HCT116 (cell line): ENCODE measurements around the gene CPT1C. TPM values are rescaled to one million over a fixed set of nuclear protein-coding genes. Genes with fewer than 3 reads are reported as not detected.

Experiments
- ATAC-seq: fragments of 200-7000 bp; cut with Tn5 transposase; 2 replicates; pipeline ENCODE4 v1.9.1; 2020; ENCODE audit warnings: mild to moderate bottlenecking, moderate library complexity
- BruUV-seq: library from RNA; stranded (reverse); fragments of 400-500 nt; replicated peaks from 2 replicates; lab custom pipeline; 2021; lab: Mats Ljungman, UMichigan
- CTCF ChIA-PET: fragments of 300-600 bp; sonication (Branson Sonifier 250); formaldehyde crosslinking; loops from one replicate; lab custom pipeline; 2021; ENCODE audit warnings: antibody characterized with exemption; lab: Charles Lee
- POLR2A ChIA-PET: fragments of 300-600, 350-600 bp; sonication (Branson Sonifier 250); formaldehyde crosslinking; loops from one replicate; lab custom pipeline; 2021; ENCODE audit warnings: antibody characterized with exemption; lab: Charles Lee
- RAD21 ChIA-PET, 2 experiments: fragments of 300-600 bp; sonication (Branson Sonifier 250); formaldehyde crosslinking; loops; one replicate each; lab custom pipeline; 2023; ENCODE audit warnings: low total read pairs in 2 of 2; ENCODE audit not compliant: uncharacterized antibody in 2 of 2, unreplicated experiment in 2 of 2, low non-redundant PET in 1 of 2; lab: Charles Lee
- DNase-seq: peaks from one replicate; pipeline ENCODE4 v3.0.0-alpha.2; 2010; ENCODE audit warnings: low read depth, low spot score
- H2AFZ ChIP-seq: fragments of 200-600 bp; shearing (Covaris generic), sonication (generic); 2 replicates; pipeline ENCODE4 v1.6.1; 2017; ENCODE audit warnings: low read depth, mixed run types, mixed read lengths, antibody characterized with exemption, low read length; ENCODE audit not compliant: poor library complexity, severe bottlenecking
- H3K27ac ChIP-seq: 2 replicates; pipeline ENCODE4 v1.5.1; 2012; ENCODE audit warnings: low read depth, low read length
- H3K27me3 ChIP-seq: fragments of 200-600 bp; sonication (generic); 2 replicates; pipeline ENCODE4 v1.6.1; 2016; ENCODE audit warnings: mixed run types, low read length, mixed read lengths; ENCODE audit not compliant: insufficient read depth
- H3K36me3 ChIP-seq, 2 experiments: fragments of 200-500 bp in 1 of 2; fragments of 200-600 bp in 1 of 2; sonication (Bioruptor generic) in 1 of 2; sonication (generic) in 1 of 2; 2 replicates each; pipeline versions ENCODE4 v1.5.1 to v1.6.1; 2014 to 2016; ENCODE audit warnings: low read length in 2 of 2, inconsistent platforms in 1 of 2, mixed read lengths in 1 of 2, mixed run types in 1 of 2; ENCODE audit not compliant: insufficient read depth in 2 of 2, control insufficient read depth in 1 of 2
- H3K4me1 ChIP-seq, 2 experiments: fragments of 200-600 bp in 1 of 2; sonication (generic) in 1 of 2; 2 replicates each; pipeline versions ENCODE4 v1.5.1 to v1.6.1; 2012 to 2017; ENCODE audit warnings: low read length in 2 of 2, inconsistent platforms in 1 of 2, mild to moderate bottlenecking in 1 of 2, mixed read lengths in 1 of 2, mixed run types in 1 of 2, moderate library complexity in 1 of 2; ENCODE audit not compliant: insufficient read depth in 2 of 2, control insufficient read depth in 1 of 2
- H3K4me2 ChIP-seq: fragments of 200-600 bp; sonication (generic); 2 replicates; pipeline ENCODE4 v1.6.1; 2017; ENCODE audit warnings: mixed run types, low read length, mixed read lengths
- H3K4me3 ChIP-seq, 2 experiments: fragments of 200-600 bp in 1 of 2; sonication (generic) in 1 of 2; replicated peaks in 1 of 2; 2 replicates each; pipeline ENCODE4 v1.5.1; 2011 to 2016; ENCODE audit warnings: low read length in 2 of 2, control low read depth in 1 of 2, low read depth in 1 of 2, mild to moderate bottlenecking in 1 of 2, mixed read lengths in 1 of 2, mixed run types in 1 of 2
- H3K79me2 ChIP-seq: fragments of 200-600 bp; sonication (generic); 2 replicates; pipeline ENCODE4 v1.6.1; 2017; ENCODE audit warnings: mild to moderate bottlenecking, mixed run types, low read length, moderate library complexity, mixed read lengths; ENCODE audit not compliant: insufficient read depth
- H3K9ac ChIP-seq: fragments of 200-600 bp; sonication (generic); 2 replicates; pipeline ENCODE4 v1.6.1; 2016; ENCODE audit warnings: low read length, mixed read lengths
- H3K9me2 ChIP-seq: fragments of 200-600 bp; sonication (generic), shearing (Covaris generic); 2 replicates; pipeline ENCODE4 v1.6.1; 2017; ENCODE audit warnings: mixed run types, mild to moderate bottlenecking, moderate library complexity; ENCODE audit not compliant: insufficient read depth
- H3K9me3 ChIP-seq, 2 experiments: fragments of 200-500 bp in 1 of 2; fragments of 200-600 bp in 1 of 2; sonication (Bioruptor generic) in 1 of 2; sonication (generic) in 1 of 2; 2 replicates each; pipeline ENCODE4 v1.6.1; 2014 to 2017; ENCODE audit warnings: low read length in 2 of 2, mixed read lengths in 2 of 2, inconsistent platforms in 1 of 2, low read depth in 1 of 2, mild to moderate bottlenecking in 1 of 2, mixed run types in 1 of 2, moderate library complexity in 1 of 2; ENCODE audit not compliant: control insufficient read depth in 1 of 2, insufficient read depth in 1 of 2
- H4K20me1 ChIP-seq: fragments of 200-600 bp; sonication (generic), shearing (Covaris generic); 2 replicates; pipeline ENCODE4 v1.6.1; 2017; ENCODE audit warnings: mixed run types, mild to moderate bottlenecking, moderate library complexity; ENCODE audit not compliant: insufficient read depth
- CEBPB ChIP-seq: IDR thresholded peaks from 2 replicates; pipeline ENCODE4 v1.6.1; 2012; ENCODE audit warnings: low read depth
- CTCF ChIP-seq, 3 experiments: fragments of 200-600 bp in 1 of 3; sonication (generic) in 1 of 3; IDR thresholded peaks in 2 of 3; conservative IDR thresholded peaks in 1 of 3; 2 replicates each; pipeline ENCODE4 v1.5.1; 2012 to 2017; ENCODE audit warnings: low read depth in 2 of 3, low read length in 2 of 3, antibody characterized with exemption in 1 of 3, borderline replicate concordance in 1 of 3, control low read depth in 1 of 3, mild to moderate bottlenecking in 1 of 3, mixed read lengths in 1 of 3, mixed run types in 1 of 3, moderate library complexity in 1 of 3; ENCODE audit not compliant: insufficient read depth in 1 of 3
- MAX ChIP-seq: IDR thresholded peaks from 2 replicates; pipeline ENCODE4 v1.6.1; 2012
- POLR2AphosphoS5 ChIP-seq: IDR thresholded peaks from 2 replicates; pipeline ENCODE4 v1.6.1; 2011; ENCODE audit warnings: mild to moderate bottlenecking, low read depth, low read length, moderate library complexity
- intact Hi-C: fragments of 100-400 bp; cut with micrococcal nuclease; formaldehyde crosslinking; loops from 2 replicates; pipeline ENCODE4 v1.10.0; 2022
- total RNA-seq: library from RNA; stranded (reverse); gene quantifications from one replicate; pipeline ENCODE4 v1.2.1, GENCODE V29; 2021; ENCODE audit not compliant: unreplicated experiment

CPT1C gene
- total RNA-seq, 1 experiment from 2014 or later: 12.0 TPM

- H3K27ac ChIP-seq: no peak overlapping the region
- ATAC-seq: no peak
- peaks cover 9% of the 10 kb centered on the region; the same call in 1 of the 2 replicates for H3K79me2 ChIP-seq
- H3K4me3 ChIP-seq: no peak overlapping the region
- H3K9me3 ChIP-seq: no peaks in the 10 kb centered on the region
- intact Hi-C loops: no loop called here
- H3K4me1 ChIP-seq: no peaks in the 10 kb centered on the region
- H2AFZ ChIP-seq: no peak overlapping the region
- RAD21 ChIA-PET: no interaction called here
- TF ChIP-seq CTCF (IDR thresholded peaks at IDR 0.05 in 2 of 3, conservative IDR thresholded peaks at IDR 0.05 in 1 of 3; ENCODE audit: borderline replicate concordance in 1 of 3, insufficient read depth in 1 of 3, low read depth in 2 of 3, low read length in 2 of 3) (no peak), POLR2AphosphoS5 (no peak), MAX (no peak)
- H3K9me2 ChIP-seq: no peaks in the 10 kb centered on the region
- BruUV-seq: TSS peak; percentile 32
- POLR2A ChIA-PET: interaction anchor here (0.9 to 2.8 kb wide), 2 partner anchors 9 to 18 kb away, joined by 3 to 8 read pairs; partner anchors contain the start of gene RRAS
- peaks cover 25 to 70% of the 10 kb centered on the region in 2 experiments; a peak in 3 of 4 replicates for H3K36me3 ChIP-seq
- H3K27me3 ChIP-seq: no peaks in the 10 kb centered on the region
- H4K20me1 ChIP-seq: no peaks in the 10 kb centered on the region
- CTCF ChIA-PET: no interaction called here
- no peak overlapping the region for H3K4me2 ChIP-seq
- DNase-seq: no peak
- no peak overlapping the region for H3K9ac ChIP-seq
These were observed 32.8 kb upstream of the CPT1C start for GRCh38 chr19:49658139-49658517.

DNA sequence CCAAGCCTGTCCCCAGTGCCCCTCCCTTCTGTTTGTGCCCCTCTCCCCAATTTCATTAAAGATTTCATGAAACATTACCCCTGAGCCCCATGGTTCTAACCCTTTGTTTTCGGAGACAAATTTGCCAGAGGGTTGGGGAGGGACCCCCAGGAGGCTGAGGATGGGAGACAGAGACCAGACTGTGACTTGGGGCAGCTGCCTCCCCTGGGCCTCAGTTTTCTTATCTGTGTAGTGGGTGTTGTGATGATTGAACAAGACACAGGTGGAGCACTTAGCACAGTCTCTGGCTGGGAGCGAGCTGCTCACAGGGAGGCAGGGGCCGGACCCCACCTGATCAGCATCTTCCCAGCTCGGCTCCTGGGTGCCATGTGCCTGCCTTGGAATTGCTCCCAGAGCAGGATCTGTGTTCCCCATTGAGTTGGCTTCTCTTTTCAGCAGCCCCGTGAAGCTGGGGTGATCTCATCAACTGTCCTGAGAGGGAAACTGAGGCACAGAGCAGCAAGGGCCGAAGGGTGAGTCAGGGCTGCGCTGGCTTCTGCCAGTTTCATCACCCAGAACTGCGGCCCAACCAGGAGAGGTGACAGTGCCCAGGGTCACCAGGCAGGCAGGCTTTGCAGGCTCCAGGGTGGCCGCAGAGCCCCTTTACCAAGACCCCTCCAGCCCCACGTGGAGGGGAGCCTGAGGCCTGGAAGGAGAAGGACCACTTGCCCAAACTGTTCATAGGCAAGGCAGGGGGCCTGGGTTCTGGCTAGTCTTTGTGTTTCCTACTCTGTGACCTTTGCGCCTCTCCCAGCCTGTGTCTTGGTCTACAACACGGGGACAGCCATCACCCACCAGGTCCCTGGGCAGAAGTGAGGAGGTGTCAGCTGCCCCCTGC lies 32.1 kb upstream of the CPT1C start:
- H3K27ac ChIP-seq: no peak overlapping the region
- RAD21 ChIA-PET: no interaction called here
- H3K9me3 ChIP-seq: no peaks in the 10 kb centered on the region
- POLR2A ChIA-PET: interaction anchor here (0.9 to 2.8 kb wide), 2 partner anchors 9 to 19 kb away, joined by 3 to 8 read pairs; partner anchors contain the start of gene RRAS
- peaks cover 13% of the 10 kb centered on the region; the same call in 1 of the 2 replicates for H3K79me2 ChIP-seq
- BruUV-seq: no TSS peak
- no peak for TF ChIP-seq CEBPB
- peaks cover 21 to 69% of the 10 kb centered on the region in 2 experiments; a peak in 3 of 4 replicates for H3K36me3 ChIP-seq
- H3K27me3 ChIP-seq: no peaks in the 10 kb centered on the region
- H3K4me3 ChIP-seq: no peak overlapping the region
- no peaks in the 10 kb centered on the region for H3K9me2 ChIP-seq
- peaks cover 0 to 7% of the 10 kb centered on the region in 2 experiments; a peak in 3 of 4 replicates for H3K4me1 ChIP-seq
- CTCF ChIA-PET: no interaction called here
- no peak overlapping the region for H3K9ac ChIP-seq
- intact Hi-C loops: no loop called here
- H4K20me1 ChIP-seq: no peaks in the 10 kb centered on the region
- H2AFZ ChIP-seq: no peak overlapping the region
- DNase-seq (no peak), ATAC-seq (no peak)
- no peak overlapping the region for H3K4me2 ChIP-seq
